Keratinocyte (primary cell): ENCODE results near the gene SNAI3. TPM values are rescaled to one million over a fixed set of nuclear protein-coding genes. Genes with fewer than 3 reads are reported as not detected.

Experiments used
- DNase-seq: peaks from one replicate; pipeline ENCODE4 v3.0.0-alpha.2; 2011; ENCODE audit warnings: low read depth, missing footprints, low spot score
- FAIRE-seq: peaks from 2 replicates; lab custom pipeline; 2011; peaks lifted over from hg19 to GRCh38; lab: Jason Lieb, UNC
- H2AFZ ChIP-seq: 2 replicates; pipeline ENCODE4 v1.6.0; 2012; ENCODE audit warnings: low read length, control low read depth, inconsistent platforms; ENCODE audit not compliant: control insufficient read depth
- H3K27ac ChIP-seq: 2 replicates; pipeline ENCODE4 v1.5.1; 2011; ENCODE audit warnings: low read length; ENCODE audit not compliant: control insufficient read depth, insufficient read depth
- H3K27me3 ChIP-seq: 3 replicates; pipeline ENCODE4 v1.6.0; 2011; ENCODE audit warnings: low read length; ENCODE audit not compliant: control insufficient read depth, insufficient read depth; ENCODE audit errors: extremely low read depth
- H3K36me3 ChIP-seq, 2 experiments: 2 replicates in 1 of 2; 3 replicates in 1 of 2; pipeline ENCODE4 v1.5.1; 2011; ENCODE audit warnings: low read length in 2 of 2, mild to moderate bottlenecking in 1 of 2; ENCODE audit not compliant: control insufficient read depth in 2 of 2, insufficient read depth in 2 of 2; ENCODE audit errors: extremely low read depth in 1 of 2
- H3K4me1 ChIP-seq: 3 replicates; pipeline ENCODE4 v1.5.1; 2011; ENCODE audit warnings: low read length; ENCODE audit not compliant: control insufficient read depth, insufficient read depth; ENCODE audit errors: extremely low read depth
- H3K4me2 ChIP-seq: 3 replicates; pipeline ENCODE4 v1.6.0; 2011; ENCODE audit warnings: low read depth, low read length; ENCODE audit not compliant: control insufficient read depth, insufficient read depth; ENCODE audit errors: extremely low read depth
- H3K4me3 ChIP-seq, 3 experiments: fragments of 200-600 bp in 1 of 3; sonication (generic) in 1 of 3; 2 replicates in 2 of 3; 3 replicates in 1 of 3; pipeline ENCODE4 v1.5.1; 2011 to 2016; ENCODE audit warnings: low read length in 3 of 3, mild to moderate bottlenecking in 3 of 3, control low read depth in 2 of 3, inconsistent platforms in 1 of 3, low read depth in 1 of 3, mixed read lengths in 1 of 3, mixed run types in 1 of 3, moderate library complexity in 1 of 3; ENCODE audit not compliant: control insufficient read depth in 2 of 3, insufficient read depth in 2 of 3; ENCODE audit errors: extremely low read depth in 1 of 3
- H3K79me2 ChIP-seq: 2 replicates; pipeline ENCODE4 v1.6.0; 2012; ENCODE audit warnings: low read length; ENCODE audit not compliant: control insufficient read depth, insufficient read depth
- H3K9ac ChIP-seq: 3 replicates; pipeline ENCODE4 v1.6.0; 2011; ENCODE audit warnings: low read length; ENCODE audit not compliant: control insufficient read depth, insufficient read depth; ENCODE audit errors: extremely low read depth
- H3K9me1 ChIP-seq: 3 replicates; pipeline ENCODE4 v1.6.0; 2011; ENCODE audit warnings: low read length; ENCODE audit not compliant: control insufficient read depth, insufficient read depth; ENCODE audit errors: extremely low read depth
- H3K9me3 ChIP-seq: 2 replicates; pipeline ENCODE4 v1.5.1; 2012; ENCODE audit warnings: low read depth, low read length; ENCODE audit not compliant: control insufficient read depth
- H4K20me1 ChIP-seq: 3 replicates; pipeline ENCODE4 v1.6.0; 2011; ENCODE audit warnings: low read length; ENCODE audit not compliant: control insufficient read depth, insufficient read depth; ENCODE audit errors: extremely low read depth
- EZH2 ChIP-seq: IDR thresholded peaks from one replicate; pipeline ENCODE4 v1.6.1; 2012; ENCODE audit warnings: inconsistent platforms, mild to moderate bottlenecking, low read length, moderate library complexity
- dilution Hi-C: fragments of 300-500 bp; cut with MboI; formaldehyde crosslinking; loops from one replicate; pipeline ENCODE4 v1.7.0; 2020; ENCODE audit warnings: low sequenced_read_pairs; ENCODE audit not compliant: extremely low pct_ligation_motif_present
- polyA plus RNA-seq, 5 experiments: library from polyadenylated mRNA; depleted of rRNA in 3 of 5; stranded (reverse) in 3 of 5; stranded (forward) in 1 of 5; unstranded in 1 of 5; fragments of >200 nt; gene quantifications; 1 replicate in 1 of 5; 2 replicates in 3 of 5; 3 replicates in 1 of 5; pipeline versions ENCODE4 v1.2.1 to v1.2.3, GENCODE V29; 2011 to 2012; ENCODE audit warnings: missing spikeins in 2 of 5, low read depth in 1 of 5, low replicate concordance in 1 of 5
- TF ChIP-seq, protein P1 (sequence below), 3 experiments: IDR thresholded peaks in 1 of 3; conservative IDR thresholded peaks in 1 of 3; optimal IDR thresholded peaks in 1 of 3; 2 replicates in 2 of 3; 3 replicates in 1 of 3; pipeline versions ENCODE3 to v1.5.1; 2011; ENCODE audit warnings: low read length in 3 of 3, mild to moderate bottlenecking in 3 of 3, moderate library complexity in 2 of 3, control low read depth in 1 of 3, inconsistent platforms in 1 of 3; ENCODE audit not compliant: insufficient read depth in 2 of 3; ENCODE audit errors: extremely low read depth in 1 of 3

The SNAI3 gene
- polyA plus RNA-seq, 1 donor (not counting 4 experiments of a cell fraction or from before 2014, with no cell fraction given): not detected

DNA sequence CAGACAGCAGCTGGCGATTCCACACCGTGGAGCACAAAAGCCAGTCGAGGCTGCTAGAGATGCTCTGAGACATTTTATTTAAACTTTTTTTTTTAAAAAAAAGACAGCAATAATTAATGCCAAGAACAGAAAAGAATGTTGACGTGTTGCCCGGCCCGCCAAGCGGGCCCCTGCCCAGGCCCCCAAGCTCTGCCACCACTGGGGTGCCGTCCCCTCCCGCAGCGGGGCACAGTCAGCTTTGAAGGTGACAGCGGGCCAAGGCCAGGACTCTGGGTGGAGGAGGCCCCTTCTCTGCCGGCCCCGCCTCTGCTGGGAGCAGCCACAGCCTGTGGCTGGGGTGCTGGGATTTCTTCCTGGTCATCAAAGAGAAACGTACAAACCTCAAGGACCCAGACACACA, 10.1 kb upstream of the SNAI3 start:
- FAIRE-seq: no peak
- Histone ChIP-seq H3K79me2 (no peaks in the 10 kb centered on the region), H3K4me3 (no peak overlapping the region), H2AFZ (no peak overlapping the region), H3K9me1 (no peaks in the 10 kb centered on the region), H3K9me3 (no peaks in the 10 kb centered on the region), H4K20me1 (no peaks in the 10 kb centered on the region), H3K4me1 (no peaks in the 10 kb centered on the region), H3K4me2 (no peak overlapping the region), H3K27me3 (peaks cover 30% of the 10 kb centered on the region), H3K9ac (no peak overlapping the region), H3K27ac (no peak overlapping the region), H3K36me3 (peaks cover 2 to 4% of the 10 kb centered on the region in 2 experiments)
- TF ChIP-seq, protein P1, sequence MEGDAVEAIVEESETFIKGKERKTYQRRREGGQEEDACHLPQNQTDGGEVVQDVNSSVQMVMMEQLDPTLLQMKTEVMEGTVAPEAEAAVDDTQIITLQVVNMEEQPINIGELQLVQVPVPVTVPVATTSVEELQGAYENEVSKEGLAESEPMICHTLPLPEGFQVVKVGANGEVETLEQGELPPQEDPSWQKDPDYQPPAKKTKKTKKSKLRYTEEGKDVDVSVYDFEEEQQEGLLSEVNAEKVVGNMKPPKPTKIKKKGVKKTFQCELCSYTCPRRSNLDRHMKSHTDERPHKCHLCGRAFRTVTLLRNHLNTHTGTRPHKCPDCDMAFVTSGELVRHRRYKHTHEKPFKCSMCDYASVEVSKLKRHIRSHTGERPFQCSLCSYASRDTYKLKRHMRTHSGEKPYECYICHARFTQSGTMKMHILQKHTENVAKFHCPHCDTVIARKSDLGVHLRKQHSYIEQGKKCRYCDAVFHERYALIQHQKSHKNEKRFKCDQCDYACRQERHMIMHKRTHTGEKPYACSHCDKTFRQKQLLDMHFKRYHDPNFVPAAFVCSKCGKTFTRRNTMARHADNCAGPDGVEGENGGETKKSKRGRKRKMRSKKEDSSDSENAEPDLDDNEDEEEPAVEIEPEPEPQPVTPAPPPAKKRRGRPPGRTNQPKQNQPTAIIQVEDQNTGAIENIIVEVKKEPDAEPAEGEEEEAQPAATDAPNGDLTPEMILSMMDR (optimal IDR thresholded peaks at IDR 0.05 in 1 of 3, IDR thresholded peaks at IDR 0.05 in 1 of 3, conservative IDR thresholded peaks at IDR 0.05 in 1 of 3; ENCODE audit: extremely low read depth in 1 of 3, insufficient read depth in 2 of 3, low read length in 3 of 3): no peak
- no peak for TF ChIP-seq EZH2
- DNase-seq: no peak
- dilution Hi-C loops: no loop called here

DNA sequence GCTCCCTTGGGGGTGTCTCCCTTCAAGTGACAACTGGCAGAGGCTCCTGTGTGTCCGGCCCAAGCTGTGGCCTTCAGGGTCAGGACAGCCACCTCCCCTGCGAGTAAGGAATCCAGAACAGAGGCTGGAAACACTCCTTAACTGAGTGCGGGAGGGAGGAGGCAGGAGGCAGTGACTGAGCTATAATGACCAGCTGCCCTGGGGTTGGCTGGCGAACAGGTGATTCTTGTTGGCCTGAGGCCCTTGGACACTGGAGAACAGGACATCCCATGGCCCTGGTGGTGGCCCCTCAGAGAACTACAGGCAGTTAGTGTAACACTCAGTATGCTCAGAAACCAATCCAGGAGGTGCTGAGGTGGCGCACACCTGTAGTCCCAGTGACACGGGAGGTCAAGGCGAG, 9.4 kb upstream of the SNAI3 start:
- Histone ChIP-seq H3K4me1 (no peaks in the 10 kb centered on the region), H3K9me1 (no peaks in the 10 kb centered on the region), H3K27ac (no peak overlapping the region), H3K4me2 (no peak overlapping the region), H2AFZ (no peak overlapping the region), H3K9ac (no peak overlapping the region), H4K20me1 (no peaks in the 10 kb centered on the region), H3K36me3 (peaks cover 2 to 4% of the 10 kb centered on the region in 2 experiments), H3K79me2 (no peaks in the 10 kb centered on the region), H3K9me3 (no peaks in the 10 kb centered on the region), H3K27me3 (peaks cover 36% of the 10 kb centered on the region), H3K4me3 (no peak overlapping the region)
- DNase-seq (no peak), FAIRE-seq (no peak)
- TF ChIP-seq, protein P1 (optimal IDR thresholded peaks at IDR 0.05 in 1 of 3, IDR thresholded peaks at IDR 0.05 in 1 of 3, conservative IDR thresholded peaks at IDR 0.05 in 1 of 3; ENCODE audit: extremely low read depth in 1 of 3, insufficient read depth in 2 of 3, low read length in 3 of 3): no peak
- TF ChIP-seq EZH2: no peak
- dilution Hi-C loops: no loop called here
